GM23338 (cell line): ENCODE measurements around the gene ASPSCR1. TPM values are rescaled to one million over a fixed set of nuclear protein-coding genes. Genes with fewer than 3 reads are reported as not detected.
A peak's percentile ranks its signal among the peaks of the same experiment; 100 is the strongest.

ENCODE experiments used
- ATAC-seq: fragments of 200-7000 bp; cut with Tn5 transposase; 3 replicates; pipeline ENCODE4 v1.9.1; 2020
- DNase-seq: peaks from one replicate; pipeline ENCODE4 v3.0.0-alpha.2; 2015; ENCODE audit warnings: low spot score
- H2AFZ ChIP-seq: fragments of 200-600 bp; sonication (generic); 2 replicates; pipeline ENCODE4 v1.8.0; 2016; ENCODE audit warnings: antibody characterized with exemption, mild to moderate bottlenecking, moderate library complexity
- H3F3A ChIP-seq: fragments of 200-600 bp; sonication (generic); replicated peaks from 2 replicates; pipeline ENCODE4 v1.8.0; 2017; ENCODE audit warnings: antibody characterized with exemption, mixed run types, low read depth
- H3K27ac ChIP-seq: fragments of 200-600 bp; sonication (generic); 2 replicates; pipeline ENCODE4 v1.6.1; 2016; ENCODE audit warnings: low read depth
- H3K27me3 ChIP-seq: fragments of 200-600 bp; sonication (generic); 2 replicates; pipeline ENCODE4 v1.8.0; 2016; ENCODE audit warnings: mild to moderate bottlenecking, mixed run types, moderate library complexity; ENCODE audit not compliant: insufficient read depth
- H3K36me3 ChIP-seq: fragments of 200-600 bp; sonication (generic); 2 replicates; pipeline ENCODE4 v1.8.0; 2016; ENCODE audit warnings: mild to moderate bottlenecking; ENCODE audit not compliant: insufficient read depth
- H3K4me1 ChIP-seq: fragments of 200-600 bp; sonication (generic); 2 replicates; pipeline ENCODE4 v1.8.0; 2016; ENCODE audit warnings: mild to moderate bottlenecking, moderate library complexity; ENCODE audit not compliant: insufficient read depth
- H3K4me2 ChIP-seq: fragments of 200-600 bp; sonication (generic); 2 replicates; pipeline ENCODE4 v1.7.1; 2017; ENCODE audit warnings: mixed run types
- H3K4me3 ChIP-seq: fragments of 200-600 bp; sonication (generic); 2 replicates; pipeline ENCODE4 v1.6.1; 2016; ENCODE audit warnings: mixed run types
- H3K79me2 ChIP-seq: fragments of 200-600 bp; sonication (generic); replicated peaks from 2 replicates; pipeline ENCODE4 v1.8.0; 2017; ENCODE audit warnings: mild to moderate bottlenecking; ENCODE audit not compliant: insufficient read depth
- H3K9me2 ChIP-seq: fragments of 200-600 bp; sonication (generic); 2 replicates; pipeline ENCODE4 v1.8.0; 2017; ENCODE audit not compliant: insufficient read depth
- H4K20me1 ChIP-seq: fragments of 200-600 bp; sonication (generic); replicated peaks from 2 replicates; pipeline ENCODE4 v1.8.0; 2017; ENCODE audit warnings: mild to moderate bottlenecking; ENCODE audit not compliant: insufficient read depth
- H3K27ac Mint-ChIP-seq: 2 replicates; pipeline ENCODE4 v1.8.0; 2020; ENCODE audit warnings: inconsistent platforms, mild to moderate bottlenecking, moderate library complexity, mixed read lengths
- H3K27me3 Mint-ChIP-seq: 3 replicates; pipeline ENCODE4 v1.8.0; 2022; ENCODE audit warnings: low read depth, mild to moderate bottlenecking, moderate library complexity, mixed read lengths, inconsistent platforms; ENCODE audit not compliant: insufficient read depth, poor library complexity
- H3K36me3 Mint-ChIP-seq: 3 replicates; pipeline ENCODE4 v1.8.0; 2021; ENCODE audit warnings: low read depth, mild to moderate bottlenecking, inconsistent platforms, moderate library complexity, mixed read lengths
- H3K4me1 Mint-ChIP-seq: 3 replicates; pipeline ENCODE4 v1.8.0; 2020; ENCODE audit warnings: mild to moderate bottlenecking, inconsistent platforms, mixed read lengths
- H3K4me3 Mint-ChIP-seq: 3 replicates; pipeline ENCODE4 v1.8.0; 2021; ENCODE audit warnings: moderate library complexity, mild to moderate bottlenecking, inconsistent platforms, mixed read lengths
- H3K9me3 Mint-ChIP-seq: 3 replicates; pipeline ENCODE4 v1.8.0; 2020; ENCODE audit warnings: moderate library complexity, mild to moderate bottlenecking, inconsistent platforms, mixed read lengths
- CREB1 ChIP-seq: fragments of 250-450 bp; sonication (Bioruptor Pico); IDR thresholded peaks from 2 replicates; pipeline ENCODE4 v1.5.0; 2020; ENCODE audit warnings: low read depth, mild to moderate bottlenecking, moderate library complexity
- EZH2phosphoT487 ChIP-seq: fragments of 200-600 bp; sonication (generic); IDR thresholded peaks from one replicate; pipeline ENCODE4 v1.8.1; 2018; ENCODE audit warnings: antibody characterized with exemption; ENCODE audit not compliant: unreplicated experiment
- NANOG ChIP-seq: IDR thresholded peaks from 2 replicates; pipeline ENCODE4 v1.6.1; 2016; ENCODE audit warnings: antibody characterized with exemption, borderline replicate concordance
- ZNF114 ChIP-seq: fragments of 250-450 bp; sonication (Bioruptor Pico); IDR thresholded peaks from 2 replicates; pipeline ENCODE4 v1.5.0; 2020; ENCODE audit warnings: mild to moderate bottlenecking, moderate library complexity
- polyA plus RNA-seq: library from polyadenylated mRNA; unstranded; fragments of >200 nt; fragmentation: Nextera tagmentation; extraction: Ambion mirVana; gene quantifications from 2 replicates; pipeline ENCODE4 v1.2.1, GENCODE V29; 2016
- total RNA-seq: library from RNA; depleted of rRNA; stranded (reverse); fragments of >200 nt; shearing (Covaris generic); gene quantifications from 2 replicates; pipeline ENCODE4 v1.2.3, GENCODE V29; 2014
- TF ChIP-seq, protein P1 (sequence below): fragments of 250-450 bp; sonication (Bioruptor Pico); IDR thresholded peaks from 2 replicates; pipeline ENCODE4 v1.5.0; 2020; ENCODE audit warnings: mild to moderate bottlenecking, moderate library complexity
- TF ChIP-seq, protein P2 (sequence below): IDR thresholded peaks from 2 replicates; pipeline ENCODE4 v1.6.1; 2016; ENCODE audit warnings: antibody characterized with exemption
- TF ChIP-seq, protein P3 (sequence below), 2 experiments: fragments of 200-600 bp in 1 of 2; sonication (generic) in 1 of 2; conservative IDR thresholded peaks; 2 replicates each; pipeline versions ENCODE4 v1.5.1 to v1.6.1; 2016 to 2017; ENCODE audit warnings: antibody characterized with exemption in 2 of 2, low read depth in 2 of 2, mild to moderate bottlenecking in 2 of 2, moderate library complexity in 1 of 2

ASPSCR1 gene
- total and polyA plus RNA-seq, 2 experiments from 2014 or later = 44.2 to 46.9 TPM

DNA sequence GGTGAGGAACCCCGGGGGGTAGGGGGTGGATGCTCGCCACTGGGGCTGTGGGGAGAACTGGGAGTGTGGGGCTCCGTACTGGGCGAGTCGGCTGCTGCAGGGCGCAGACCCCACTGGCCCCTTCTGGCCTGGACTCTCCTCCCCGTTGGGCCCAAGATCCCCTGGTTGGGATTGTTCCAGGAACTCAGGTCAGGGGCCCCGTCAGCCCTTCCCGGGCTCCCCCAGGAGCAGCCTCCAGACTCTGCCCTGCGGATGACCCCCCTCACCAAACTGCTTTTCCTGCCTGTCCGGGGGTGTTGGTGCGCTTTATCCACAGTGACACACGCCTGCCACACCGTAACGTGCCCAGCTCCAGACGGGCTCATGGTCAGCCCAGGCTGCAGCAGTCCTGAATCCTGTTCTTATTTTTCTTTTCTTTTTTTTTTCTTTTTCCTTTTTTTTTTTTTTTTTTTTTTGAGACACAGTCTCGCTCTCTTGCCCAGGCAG is 24.2 kb downstream of the ASPSCR1 start (continued):
- TF ChIP-seq, protein P1, sequence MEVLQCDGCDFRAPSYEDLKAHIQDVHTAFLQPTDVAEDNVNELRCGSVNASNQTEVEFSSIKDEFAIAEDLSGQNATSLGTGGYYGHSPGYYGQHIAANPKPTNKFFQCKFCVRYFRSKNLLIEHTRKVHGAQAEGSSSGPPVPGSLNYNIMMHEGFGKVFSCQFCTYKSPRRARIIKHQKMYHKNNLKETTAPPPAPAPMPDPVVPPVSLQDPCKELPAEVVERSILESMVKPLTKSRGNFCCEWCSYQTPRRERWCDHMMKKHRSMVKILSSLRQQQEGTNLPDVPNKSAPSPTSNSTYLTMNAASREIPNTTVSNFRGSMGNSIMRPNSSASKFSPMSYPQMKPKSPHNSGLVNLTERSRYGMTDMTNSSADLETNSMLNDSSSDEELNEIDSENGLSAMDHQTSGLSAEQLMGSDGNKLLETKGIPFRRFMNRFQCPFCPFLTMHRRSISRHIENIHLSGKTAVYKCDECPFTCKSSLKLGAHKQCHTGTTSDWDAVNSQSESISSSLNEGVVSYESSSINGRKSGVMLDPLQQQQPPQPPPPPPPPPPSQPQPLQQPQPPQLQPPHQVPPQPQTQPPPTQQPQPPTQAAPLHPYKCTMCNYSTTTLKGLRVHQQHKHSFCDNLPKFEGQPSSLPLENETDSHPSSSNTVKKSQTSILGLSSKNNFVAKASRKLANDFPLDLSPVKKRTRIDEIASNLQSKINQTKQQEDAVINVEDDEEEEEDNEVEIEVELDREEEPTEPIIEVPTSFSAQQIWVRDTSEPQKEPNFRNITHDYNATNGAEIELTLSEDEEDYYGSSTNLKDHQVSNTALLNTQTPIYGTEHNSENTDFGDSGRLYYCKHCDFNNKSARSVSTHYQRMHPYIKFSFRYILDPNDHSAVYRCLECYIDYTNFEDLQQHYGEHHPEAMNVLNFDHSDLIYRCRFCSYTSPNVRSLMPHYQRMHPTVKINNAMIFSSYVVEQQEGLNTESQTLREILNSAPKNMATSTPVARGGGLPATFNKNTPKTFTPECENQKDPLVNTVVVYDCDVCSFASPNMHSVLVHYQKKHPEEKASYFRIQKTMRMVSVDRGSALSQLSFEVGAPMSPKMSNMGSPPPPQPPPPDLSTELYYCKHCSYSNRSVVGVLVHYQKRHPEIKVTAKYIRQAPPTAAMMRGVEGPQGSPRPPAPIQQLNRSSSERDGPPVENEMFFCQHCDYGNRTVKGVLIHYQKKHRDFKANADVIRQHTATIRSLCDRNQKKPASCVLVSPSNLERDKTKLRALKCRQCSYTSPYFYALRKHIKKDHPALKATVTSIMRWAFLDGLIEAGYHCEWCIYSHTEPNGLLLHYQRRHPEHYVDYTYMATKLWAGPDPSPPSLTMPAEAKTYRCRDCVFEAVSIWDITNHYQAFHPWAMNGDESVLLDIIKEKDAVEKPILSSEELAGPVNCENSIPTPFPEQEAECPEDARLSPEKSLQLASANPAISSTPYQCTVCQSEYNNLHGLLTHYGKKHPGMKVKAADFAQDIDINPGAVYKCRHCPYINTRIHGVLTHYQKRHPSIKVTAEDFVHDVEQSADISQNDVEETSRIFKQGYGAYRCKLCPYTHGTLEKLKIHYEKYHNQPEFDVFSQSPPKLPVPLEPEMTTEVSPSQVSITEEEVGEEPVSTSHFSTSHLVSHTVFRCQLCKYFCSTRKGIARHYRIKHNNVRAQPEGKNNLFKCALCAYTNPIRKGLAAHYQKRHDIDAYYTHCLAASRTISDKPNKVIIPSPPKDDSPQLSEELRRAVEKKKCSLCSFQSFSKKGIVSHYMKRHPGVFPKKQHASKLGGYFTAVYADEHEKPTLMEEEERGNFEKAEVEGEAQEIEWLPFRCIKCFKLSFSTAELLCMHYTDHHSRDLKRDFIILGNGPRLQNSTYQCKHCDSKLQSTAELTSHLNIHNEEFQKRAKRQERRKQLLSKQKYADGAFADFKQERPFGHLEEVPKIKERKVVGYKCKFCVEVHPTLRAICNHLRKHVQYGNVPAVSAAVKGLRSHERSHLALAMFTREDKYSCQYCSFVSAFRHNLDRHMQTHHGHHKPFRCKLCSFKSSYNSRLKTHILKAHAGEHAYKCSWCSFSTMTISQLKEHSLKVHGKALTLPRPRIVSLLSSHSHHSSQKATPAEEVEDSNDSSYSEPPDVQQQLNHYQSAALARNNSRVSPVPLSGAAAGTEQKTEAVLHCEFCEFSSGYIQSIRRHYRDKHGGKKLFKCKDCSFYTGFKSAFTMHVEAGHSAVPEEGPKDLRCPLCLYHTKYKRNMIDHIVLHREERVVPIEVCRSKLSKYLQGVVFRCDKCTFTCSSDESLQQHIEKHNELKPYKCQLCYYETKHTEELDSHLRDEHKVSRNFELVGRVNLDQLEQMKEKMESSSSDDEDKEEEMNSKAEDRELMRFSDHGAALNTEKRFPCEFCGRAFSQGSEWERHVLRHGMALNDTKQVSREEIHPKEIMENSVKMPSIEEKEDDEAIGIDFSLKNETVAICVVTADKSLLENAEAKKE = no peak
- TF ChIP-seq, protein P2, sequence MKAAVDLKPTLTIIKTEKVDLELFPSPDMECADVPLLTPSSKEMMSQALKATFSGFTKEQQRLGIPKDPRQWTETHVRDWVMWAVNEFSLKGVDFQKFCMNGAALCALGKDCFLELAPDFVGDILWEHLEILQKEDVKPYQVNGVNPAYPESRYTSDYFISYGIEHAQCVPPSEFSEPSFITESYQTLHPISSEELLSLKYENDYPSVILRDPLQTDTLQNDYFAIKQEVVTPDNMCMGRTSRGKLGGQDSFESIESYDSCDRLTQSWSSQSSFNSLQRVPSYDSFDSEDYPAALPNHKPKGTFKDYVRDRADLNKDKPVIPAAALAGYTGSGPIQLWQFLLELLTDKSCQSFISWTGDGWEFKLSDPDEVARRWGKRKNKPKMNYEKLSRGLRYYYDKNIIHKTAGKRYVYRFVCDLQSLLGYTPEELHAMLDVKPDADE = no peak
- TF ChIP-seq NANOG (no peak), CREB1 (CRISPR knock-in tag) (no peak), EZH2phosphoT487 (no peak)

DNA sequence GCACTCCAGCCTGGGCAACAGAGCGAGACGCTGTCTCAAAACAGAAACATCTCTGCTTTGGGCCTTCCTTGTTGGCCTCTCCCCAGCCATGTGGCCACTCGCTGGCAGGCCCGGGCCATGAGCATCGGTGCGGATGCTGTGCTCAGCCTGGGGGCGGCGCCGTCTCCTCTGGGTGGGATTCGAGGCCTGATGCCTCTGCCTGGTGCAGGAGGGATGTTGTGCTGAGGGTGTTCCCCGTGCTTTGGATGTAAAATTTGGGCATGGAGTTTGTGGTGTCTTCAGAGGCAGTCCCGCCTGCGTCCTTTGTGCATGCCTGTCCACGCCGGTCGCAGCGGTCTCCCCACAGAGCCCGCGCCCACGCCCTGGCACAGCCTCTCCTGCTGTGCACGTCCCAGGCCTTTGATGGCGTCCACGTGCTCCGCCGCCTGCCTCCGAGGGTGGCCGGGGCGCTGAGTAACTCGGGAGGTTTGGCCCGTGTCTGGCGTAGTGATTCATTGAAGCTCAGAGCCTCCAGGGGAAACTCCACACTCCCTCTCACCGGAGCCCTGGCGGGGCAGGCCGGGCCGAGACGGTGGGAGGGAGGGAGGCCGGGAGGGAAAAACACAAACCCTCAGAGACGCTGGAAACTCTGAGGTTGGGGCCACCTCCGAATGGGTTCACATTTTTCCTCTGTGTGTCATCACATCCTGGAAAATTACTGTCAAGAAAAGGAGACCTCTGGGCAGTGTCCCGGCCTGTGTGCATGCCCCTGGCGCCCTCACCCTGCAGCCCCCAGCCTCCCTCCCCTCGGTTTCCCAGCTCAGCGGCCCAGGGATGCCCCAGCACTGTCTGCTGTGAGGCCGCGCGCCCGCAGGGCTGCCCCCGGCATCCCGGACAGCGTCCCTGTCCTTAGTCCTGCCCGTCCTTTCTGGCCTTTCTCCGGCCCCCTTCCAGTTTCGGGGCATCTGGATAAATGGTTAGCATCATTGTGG is 26.3 kb downstream of the ASPSCR1 start:
- no peak for TF ChIP-seq CREB1 (CRISPR knock-in tag)
- TF ChIP-seq, protein P3, sequence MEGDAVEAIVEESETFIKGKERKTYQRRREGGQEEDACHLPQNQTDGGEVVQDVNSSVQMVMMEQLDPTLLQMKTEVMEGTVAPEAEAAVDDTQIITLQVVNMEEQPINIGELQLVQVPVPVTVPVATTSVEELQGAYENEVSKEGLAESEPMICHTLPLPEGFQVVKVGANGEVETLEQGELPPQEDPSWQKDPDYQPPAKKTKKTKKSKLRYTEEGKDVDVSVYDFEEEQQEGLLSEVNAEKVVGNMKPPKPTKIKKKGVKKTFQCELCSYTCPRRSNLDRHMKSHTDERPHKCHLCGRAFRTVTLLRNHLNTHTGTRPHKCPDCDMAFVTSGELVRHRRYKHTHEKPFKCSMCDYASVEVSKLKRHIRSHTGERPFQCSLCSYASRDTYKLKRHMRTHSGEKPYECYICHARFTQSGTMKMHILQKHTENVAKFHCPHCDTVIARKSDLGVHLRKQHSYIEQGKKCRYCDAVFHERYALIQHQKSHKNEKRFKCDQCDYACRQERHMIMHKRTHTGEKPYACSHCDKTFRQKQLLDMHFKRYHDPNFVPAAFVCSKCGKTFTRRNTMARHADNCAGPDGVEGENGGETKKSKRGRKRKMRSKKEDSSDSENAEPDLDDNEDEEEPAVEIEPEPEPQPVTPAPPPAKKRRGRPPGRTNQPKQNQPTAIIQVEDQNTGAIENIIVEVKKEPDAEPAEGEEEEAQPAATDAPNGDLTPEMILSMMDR (conservative IDR thresholded peaks at IDR 0.05; ENCODE audit: low read depth in 2 of 2) = peak in 1 of 2 experiments; percentile 40; a peak in 2 of 4 replicates
- TF ChIP-seq ZNF114 (CRISPR knock-in tag) = no peak
- H3K4me3 Mint-ChIP-seq = no peak overlapping the region
- Histone ChIP-seq H4K20me1 (0 out of 2 replicates have a peak, but pooled peaks cover 4% of the 10 kb centered on the region), H3K4me3 (no peak overlapping the region), H3K79me2 (no peaks in the 10 kb centered on the region), H3K4me1 (no peaks in the 10 kb centered on the region), H3K27me3 (no peaks in the 10 kb centered on the region), H3K9me2 (no peaks in the 10 kb centered on the region), H3K27ac (no peak overlapping the region), H3K36me3 (no peaks in the 10 kb centered on the region), H3F3A (0 out of 2 replicates have a peak, but pooled peaks cover 2% of the 10 kb centered on the region), H3K4me2 (no peak overlapping the region), H2AFZ (no peak overlapping the region)
- H3K4me1 Mint-ChIP-seq = no peaks in the 10 kb centered on the region
- H3K27ac Mint-ChIP-seq = no peak overlapping the region
- H3K36me3 Mint-ChIP-seq = no peaks in the 10 kb centered on the region
- ATAC-seq (peak; percentile 19), DNase-seq (no peak)
- no peaks in the 10 kb centered on the region for H3K9me3 Mint-ChIP-seq
- peaks cover 14% of the 10 kb centered on the region for H3K27me3 Mint-ChIP-seq
